HG03064 (cell line): ENCODE measurements around the gene ANTXR1.
"Not testable (repeated sequence)": the region's sequence is repeated elsewhere in the genome, so short reads cannot be mapped to it uniquely, and the experiment has no call there.

ENCODE experiments used
- ATAC-seq: cut with Tn5 transposase; IDR thresholded peaks from one replicate; pipeline ENCODE4 v1.9.1; 2021; ENCODE audit warnings: low read depth; ENCODE audit not compliant: unreplicated experiment

ANTXR1 gene

DNA sequence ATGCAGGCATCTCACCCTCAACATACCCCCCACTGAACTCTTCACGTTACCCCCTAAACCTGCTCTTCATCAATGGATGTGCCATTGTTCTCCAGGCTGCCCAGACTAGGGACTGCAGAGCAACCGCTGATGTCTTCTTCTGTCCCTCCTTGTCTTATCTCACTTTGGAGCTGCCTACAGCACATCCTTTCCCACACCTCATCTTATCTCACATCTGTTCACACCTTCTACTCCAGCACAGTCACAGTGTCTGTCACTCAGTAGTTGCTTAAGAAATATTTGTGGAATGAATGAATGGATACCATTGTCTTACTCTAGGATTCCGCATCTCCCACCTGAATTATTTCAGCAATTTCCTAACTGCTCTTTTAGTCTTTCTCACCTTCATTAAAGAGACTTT lies 144.5 kb downstream of the ANTXR1 start:
- ATAC-seq, result no peak

DNA sequence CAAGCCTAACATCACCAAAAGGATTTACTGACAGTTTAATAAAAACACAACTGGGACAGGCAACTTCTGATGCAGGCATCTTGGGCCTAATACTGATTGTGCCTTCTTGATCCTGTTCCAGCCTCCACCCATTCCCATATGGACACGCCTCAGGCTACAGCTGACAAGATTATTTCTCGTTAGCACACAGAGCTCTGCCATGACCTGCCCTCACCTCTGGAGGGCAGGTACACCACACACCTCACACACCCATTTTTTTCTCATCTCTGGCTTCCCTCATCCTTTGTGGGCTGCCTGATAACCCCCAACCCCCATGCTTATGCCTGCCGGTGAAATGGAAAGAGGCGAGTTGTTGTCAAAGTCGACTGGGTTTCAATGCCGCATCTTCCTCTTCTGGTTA lies 147.0 kb downstream of the ANTXR1 start:
- ATAC-seq, result no peak

DNA sequence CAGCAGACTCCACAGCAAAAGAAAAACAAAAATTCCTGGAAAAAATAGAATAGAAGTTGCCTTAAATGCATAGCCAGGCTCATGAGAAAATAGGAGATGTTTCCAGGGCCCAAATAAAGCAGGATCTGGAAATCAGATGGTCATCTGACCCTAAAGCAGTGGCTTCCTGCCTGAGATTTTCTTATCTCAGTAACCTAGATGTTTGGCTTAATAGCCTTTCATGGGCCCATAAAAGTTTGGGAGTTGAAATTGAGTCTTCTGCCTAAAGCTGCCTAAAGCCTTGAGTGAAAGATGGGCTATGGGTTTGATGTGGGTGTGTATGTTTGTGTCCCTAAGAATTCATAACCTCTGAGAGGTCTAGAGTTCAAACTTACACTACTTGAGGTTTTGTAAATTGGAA lies 149.1 kb downstream of the ANTXR1 start:
- no peak for ATAC-seq

DNA sequence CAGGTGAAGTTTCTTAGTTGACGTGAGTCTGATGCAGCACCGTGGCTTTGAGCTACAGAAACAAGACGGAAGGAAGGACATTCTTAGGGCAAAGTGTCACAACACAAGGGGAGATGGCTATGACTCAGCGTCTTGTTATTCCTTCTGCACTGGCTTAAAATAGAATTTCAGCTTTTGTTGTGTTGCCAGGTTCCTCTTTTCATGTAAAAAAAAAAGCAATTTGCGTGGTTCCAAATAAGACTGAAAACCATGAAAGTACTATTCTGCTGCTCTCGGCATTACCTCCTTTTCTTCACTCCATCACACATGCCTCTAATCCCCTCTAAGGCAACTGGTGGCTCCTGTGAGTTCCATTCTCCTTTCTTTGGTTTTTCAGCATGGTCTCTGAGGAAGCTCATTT lies 150.1 kb downstream of the ANTXR1 start:
- no peak for ATAC-seq

DNA sequence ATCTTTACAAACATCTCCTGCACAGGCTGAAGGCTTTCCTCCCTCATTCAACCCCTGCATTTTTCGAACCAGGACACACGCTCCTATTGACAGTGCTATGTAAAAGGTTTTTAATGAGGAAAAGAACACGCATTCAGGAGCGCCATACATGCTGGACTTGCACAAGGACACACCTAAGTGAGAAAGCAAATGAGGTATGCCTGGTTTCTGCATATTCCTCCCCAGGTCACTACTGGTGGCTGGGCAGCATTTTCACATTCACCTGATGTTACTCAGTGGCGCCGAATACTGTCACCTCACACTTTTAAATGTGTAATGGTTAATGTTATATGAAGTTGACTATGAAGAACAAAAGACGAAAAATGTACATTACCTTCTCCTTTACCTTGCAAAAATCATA lies 150.6 kb downstream of the ANTXR1 start:
- ATAC-seq, result no peak

DNA sequence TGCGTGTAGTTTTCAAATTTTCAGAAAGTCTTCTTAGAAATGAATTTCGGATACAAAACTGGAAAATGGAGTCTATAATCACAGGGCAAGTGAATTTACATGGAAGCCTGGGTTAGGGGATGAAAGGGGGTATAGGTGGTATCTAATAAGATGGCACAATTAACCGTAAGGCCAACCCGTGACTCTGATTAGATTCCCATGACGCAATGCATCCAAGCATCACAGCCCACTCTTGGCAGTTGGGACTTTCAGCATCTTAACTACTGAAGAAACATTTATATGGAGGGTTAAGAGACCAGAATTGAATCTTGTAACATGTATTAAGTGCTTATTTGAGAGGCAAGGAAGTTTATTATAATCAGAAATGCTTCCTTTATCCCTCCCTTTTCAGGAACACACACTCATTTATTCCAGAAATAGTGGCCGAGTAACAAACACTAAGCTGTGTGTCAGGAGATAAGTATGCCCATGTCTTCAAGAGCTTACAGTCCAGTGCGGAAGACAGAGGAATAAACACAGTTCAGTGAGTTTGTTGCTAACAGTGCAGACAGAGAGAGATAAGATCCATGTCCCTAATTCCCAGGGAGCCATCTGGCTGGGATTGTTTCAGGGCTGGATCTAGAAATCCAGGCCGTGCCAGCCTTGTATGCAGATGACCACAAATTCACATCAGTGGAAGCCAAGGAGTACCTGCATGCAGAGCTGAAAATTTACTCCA lies 151.2 kb downstream of the ANTXR1 start:
- no peak for ATAC-seq

DNA sequence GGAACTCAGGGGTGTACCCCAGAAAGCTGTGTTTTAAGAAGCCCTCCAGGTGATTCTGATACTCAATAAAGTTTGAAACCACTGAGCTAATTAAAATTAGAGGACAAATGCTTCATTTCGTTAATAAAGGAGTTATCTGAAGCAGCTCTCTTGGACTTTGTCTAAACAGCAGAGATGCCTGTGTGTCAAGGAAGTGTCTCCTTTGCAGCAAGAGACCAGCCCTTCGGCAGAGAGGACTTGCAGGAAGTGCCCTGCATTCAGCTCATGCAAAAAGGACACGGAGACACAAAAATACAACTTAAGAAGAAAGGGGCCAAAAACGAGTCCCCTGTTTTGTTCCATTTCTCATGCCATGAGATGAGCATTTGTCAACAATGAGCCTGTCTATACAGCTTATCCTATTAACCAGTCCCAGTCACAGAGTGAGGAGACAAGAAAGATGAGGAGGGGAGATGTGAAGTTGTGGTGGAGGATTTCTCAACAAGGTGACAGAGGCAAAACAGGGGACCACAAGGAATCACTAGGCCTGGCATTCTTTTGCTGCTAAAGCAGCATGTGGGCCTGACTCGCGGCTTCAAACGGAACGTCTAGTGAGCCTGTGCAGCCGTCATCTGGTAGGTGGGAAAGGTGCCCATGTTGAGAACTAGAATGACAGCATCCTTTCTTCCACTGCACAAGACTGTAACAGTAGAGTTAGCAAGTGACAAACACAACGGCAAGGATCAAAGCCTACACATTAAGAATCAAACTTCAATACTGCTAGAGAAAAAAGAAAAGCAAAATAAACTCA lies 152.3 kb downstream of the ANTXR1 start:
- ATAC-seq, result no peak

DNA sequence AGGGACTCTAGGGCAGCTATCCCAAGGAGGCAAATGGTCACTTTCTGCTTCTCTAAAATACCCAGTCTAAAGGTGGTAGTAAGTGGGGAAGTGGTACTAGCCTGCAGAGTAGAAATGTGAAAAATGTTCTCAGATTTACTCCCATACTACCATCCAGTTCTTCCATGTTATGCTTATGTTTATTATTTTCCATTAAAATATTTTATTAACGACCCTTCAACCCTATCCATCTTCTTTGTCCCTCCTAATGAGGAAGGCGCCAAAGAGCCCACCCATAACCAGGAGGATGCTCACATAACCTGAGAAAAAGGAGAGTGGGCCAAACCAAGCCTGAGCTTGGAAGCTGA lies 153.5 kb downstream of the ANTXR1 start:
- no peak for ATAC-seq

DNA sequence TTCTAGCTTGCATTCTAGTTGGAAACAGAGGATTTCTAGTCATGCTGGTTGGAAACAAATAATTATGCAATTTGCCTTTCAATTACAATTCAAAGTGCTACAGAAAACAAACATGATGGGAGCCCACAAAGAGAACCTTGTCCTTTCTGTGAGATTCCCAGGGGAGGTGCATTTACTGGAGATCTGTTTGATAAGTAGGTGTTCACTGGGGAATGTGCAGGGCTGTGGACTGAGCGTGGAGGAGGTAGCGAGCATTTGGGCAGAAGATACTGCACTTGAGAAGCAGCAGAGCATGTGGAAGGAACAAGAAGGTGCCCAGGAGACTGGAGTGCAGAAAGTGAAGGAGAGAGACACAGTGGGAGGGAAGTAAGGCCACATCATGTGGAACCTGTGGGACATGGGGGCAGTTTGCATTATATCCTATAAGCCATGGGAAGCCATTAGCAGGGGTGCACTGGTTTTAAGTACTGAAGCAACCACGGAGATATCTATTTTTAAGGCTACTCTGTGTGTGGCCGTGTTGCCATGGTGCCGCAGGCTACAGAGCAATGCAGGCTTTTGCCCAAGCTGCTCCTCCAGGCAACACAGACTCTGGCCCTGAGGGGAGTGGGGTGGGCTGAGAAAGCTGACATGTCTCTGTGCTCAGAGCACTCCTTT lies 154.0 kb downstream of the ANTXR1 start:
- no peak for ATAC-seq

DNA sequence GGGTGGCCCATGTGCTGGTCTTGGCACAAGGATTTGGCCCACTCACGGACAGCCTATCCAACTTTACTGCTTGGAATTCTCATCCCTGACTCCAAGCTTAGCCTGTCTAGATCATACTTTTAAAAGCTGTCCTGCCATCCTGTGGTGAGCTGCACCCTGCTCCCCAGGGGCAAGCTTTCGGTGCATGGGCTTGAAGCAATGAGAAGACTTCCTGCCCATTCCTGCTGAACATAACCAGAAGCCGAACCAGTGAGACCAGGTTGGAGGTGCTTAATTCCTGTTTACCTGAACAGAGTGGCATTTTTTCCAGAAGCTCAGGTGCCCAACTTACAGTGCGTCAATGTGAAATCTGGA lies 154.5 kb downstream of the ANTXR1 start:
- no peak for ATAC-seq

DNA sequence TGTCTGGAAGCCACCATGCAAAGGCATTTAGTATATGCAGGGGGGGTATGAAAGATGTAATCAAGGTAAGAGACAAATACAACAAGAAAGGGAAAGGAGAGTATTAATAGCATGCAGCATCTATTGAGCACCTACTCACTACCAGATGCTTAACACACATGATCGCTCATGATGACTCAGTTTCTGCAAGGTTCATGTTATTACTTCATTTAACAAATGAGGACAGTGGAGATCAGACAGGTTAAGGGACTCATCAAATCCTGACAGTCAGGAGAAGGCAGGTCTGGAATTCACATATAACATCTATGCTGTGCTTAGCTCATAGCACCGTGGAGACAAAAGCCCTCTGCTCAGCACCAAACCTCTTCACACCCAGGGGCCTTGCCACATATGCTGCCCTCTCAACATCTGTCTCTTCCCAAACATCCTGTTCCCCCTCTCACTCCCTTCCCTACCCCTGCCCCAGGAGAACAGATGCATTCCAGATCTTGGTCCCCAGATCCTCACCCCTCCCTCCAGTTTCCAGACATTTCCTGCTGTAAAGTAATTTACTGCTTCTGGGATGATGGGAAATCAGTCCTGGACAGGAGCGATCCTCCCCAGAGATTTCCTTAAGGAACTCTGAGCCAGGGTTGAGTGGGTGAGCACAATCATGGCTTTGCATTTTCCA lies 155.3 kb downstream of the ANTXR1 start:
- no peak for ATAC-seq

DNA sequence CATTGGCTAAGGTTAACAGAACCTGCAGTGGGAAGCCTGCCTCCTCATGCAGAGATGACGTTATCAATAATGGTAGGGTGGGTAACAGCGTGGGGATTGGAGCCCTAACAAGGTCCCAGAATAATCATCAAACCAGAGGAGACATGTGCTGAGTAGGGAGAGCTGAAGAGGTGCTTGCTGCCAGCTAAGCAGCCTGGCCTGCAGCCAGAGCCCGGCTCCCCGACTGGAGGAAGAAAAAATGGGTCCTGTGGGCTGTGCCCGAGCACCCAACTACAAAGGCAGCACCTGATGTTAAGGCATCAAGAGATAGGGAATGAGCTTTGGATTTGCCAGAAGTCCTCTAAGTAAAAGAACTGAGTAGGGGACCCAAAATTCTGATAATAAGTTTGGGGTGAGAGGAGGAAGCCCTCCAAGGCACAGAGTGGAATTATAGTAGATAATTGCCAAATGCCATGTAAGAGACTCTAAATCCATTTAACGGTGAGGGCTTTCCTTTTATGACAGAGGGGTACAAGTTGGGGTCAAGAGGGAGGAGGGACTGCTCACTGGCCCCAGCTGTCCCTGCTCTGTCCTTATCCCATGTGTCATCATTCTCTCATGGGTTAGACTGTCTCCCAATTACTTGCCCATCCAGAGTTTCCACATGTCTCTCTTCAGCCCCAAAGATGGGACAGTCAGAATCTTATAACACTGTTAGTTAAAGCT lies 156.1 kb downstream of the ANTXR1 start:
- ATAC-seq, result no peak

DNA sequence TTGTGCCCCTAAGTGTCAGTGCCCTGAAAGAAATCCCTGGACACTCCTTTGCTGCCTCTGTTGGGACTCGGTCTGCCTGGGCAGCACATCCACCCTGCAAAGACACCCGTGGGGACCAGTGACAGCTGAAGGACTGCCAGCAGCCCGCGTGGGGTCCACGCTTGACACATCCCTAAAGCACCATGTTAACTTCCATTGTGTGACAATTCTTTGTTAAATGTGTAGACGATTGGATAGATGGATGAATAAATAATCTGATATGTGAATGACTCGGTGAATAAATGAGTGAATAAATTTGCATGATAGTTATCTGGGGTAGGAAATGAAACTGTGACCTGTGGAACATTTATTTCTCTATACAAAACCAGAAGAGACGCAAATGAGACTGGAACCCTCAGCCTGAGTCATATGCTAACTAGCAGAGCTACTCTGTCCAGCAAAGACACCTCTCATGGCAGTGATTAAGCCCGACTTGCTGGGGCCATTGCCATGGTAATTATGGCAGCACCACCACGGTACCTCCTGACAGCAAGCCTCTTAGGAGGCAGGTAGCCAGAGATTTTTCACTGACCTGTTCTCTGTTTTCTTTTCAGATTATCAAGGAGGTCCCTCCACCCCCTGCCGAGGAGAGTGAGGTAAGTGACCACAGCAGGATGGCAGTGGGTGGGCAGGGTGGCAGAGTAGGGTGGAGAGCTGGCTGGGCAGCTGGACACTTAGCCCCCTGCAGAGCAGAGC lies 156.8 kb downstream of the ANTXR1 start:
- ATAC-seq, result no peak

DNA sequence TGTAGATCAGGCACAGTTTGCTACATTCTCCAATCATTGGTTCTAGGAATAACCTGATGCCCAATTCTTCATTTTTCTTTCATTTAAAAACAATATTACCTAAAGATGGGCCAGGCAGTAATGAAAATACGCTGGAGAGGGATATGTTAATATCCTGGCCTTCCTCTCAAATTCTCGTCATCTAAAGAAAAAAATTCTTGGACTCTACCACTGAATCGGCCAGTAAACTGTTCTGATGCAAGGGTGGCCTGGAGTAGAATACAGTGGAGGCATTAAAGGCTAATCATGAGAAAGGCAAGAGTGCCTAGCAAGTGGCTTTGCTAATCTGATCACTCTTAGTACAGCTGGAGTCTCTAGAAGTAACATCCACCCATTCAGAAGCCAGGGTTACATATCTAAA lies 157.7 kb downstream of the ANTXR1 start:
- no peak for ATAC-seq

DNA sequence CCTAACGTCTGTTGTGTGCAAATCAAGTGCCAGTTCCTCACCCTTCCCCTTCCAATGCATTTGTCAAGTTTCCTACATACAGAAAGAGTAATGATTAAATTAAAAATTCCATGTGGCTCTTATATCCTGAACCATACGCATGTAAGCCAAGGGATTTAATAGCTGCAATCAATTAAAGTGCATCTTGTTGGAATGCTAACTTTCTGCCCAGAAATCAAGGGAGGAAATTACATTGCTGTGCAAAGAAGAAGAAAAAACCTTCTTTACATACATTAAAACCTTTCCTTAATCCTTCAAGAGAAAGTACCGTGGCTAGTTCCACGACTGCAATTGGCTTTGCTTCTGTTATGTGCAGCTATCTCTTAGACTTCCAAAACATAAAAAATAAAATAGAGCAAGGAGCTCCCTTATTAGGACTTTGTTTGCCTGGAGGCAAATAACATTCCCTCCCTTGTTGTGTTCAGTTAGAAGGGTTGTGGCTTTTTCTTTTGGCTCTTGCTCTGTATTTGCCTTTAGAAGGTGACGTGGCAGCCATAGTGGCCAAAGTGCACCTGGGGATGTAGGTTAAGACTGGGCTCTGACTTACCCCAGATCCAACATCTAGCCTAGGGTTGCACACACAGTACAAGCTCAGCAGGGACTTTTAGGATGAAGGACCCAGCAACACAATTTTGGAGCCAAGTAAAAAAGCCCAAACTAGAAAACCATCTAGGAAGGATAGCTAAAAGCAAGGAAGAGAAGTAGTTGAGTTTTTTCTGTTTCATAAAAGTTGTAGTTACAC lies 158.3 kb downstream of the ANTXR1 start:
- no peak for ATAC-seq

DNA sequence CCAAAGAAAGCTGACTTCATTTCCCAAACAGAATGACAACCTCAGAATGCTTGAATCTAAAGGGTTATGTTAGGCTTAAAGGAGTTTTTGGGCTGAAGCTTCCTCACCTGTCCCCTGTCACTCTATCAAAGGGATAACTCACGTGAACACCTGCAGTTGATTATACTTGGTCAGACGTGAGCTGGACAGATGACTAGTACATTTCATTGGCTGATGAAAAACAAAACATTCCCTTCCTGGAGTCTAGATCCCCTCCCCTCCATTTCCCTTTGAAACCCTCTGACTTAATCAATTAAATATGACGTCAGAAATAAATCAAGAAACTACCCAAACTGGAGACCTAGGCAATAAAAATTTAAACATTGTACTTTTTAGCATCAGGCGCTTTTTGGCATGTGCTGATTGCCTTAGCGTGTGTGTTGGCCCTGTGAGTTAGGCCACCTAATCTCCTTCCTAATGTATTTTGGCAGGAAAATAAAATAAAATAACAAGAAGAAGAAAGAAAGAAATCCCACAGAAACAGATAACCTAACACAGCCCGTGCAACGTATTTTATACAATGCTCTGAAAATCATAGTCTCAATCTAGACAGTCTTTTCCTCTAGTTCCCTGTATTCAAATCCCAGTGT lies 159.0 kb downstream of the ANTXR1 start:
- ATAC-seq, result no peak

DNA sequence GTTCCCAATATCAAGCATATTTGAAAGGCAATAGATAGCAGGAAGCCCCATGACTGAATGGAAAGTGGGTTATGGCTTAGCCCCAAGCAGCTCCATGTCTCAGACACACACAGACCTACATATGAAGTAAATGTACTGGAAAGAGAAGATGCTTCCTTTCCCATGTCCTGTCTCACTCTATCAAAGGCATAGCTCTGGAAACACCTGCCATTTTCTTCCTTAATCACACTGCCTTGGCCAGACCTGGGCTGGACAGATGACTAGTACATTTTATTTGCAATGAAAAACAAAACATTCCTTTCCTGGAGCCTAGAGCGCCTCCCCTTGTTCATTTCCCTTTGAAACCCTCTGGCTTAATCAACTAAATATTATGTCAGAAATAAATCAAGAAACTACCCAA lies 160.7 kb downstream of the ANTXR1 start:
- no peak for ATAC-seq

DNA sequence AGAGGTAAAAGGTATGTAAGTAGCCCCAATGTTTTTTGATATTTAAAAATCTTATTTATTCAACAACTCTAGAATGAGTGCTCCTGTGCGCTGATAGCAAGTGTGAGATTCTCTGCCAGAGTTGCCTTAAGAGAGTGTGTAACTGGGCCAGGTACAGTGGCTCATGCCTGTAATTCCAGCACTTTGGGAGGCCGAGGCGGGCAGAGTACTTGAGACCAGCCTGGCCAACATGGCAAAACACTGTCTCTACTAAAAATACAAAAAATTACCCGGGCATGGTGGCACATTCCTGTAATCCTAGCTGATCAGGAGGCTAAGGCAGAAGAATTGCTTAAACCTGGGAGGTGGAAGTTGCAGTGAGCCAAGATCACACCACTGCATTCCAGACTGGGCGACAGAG lies 161.2 kb downstream of the ANTXR1 start:
- ATAC-seq, result not testable (repeated sequence)
